Stimulated activated CD8-positive, alpha-beta memory T cell treated with anti-CD3 and anti-CD28 coated beads, Interleukin-4, amount 100 ng/mL, for 24 hours (primary cell): Measurements from ENCODE around the gene SRL.
"Not testable (repeated sequence)": the region's sequence is repeated elsewhere in the genome, so short reads cannot be mapped to it uniquely, and the experiment has no call there.

Experiments used
- DNase-seq: peaks from one replicate; pipeline ENCODE4 v3.0.0-alpha.2; 2020; ENCODE audit warnings: low read depth

The SRL gene

GRCh38 chr16:4159726-4160125 is 82.2 kb downstream of the SRL start:
- no peak for DNase-seq

- DNase-seq = no peak
Measured at GRCh38 chr16:4158143-4159093, 83.5 kb downstream of the SRL start.

GRCh38 chr16:4157376-4157825 is 84.5 kb downstream of the SRL start:
- DNase-seq = no peak

- DNase-seq = not testable (repeated sequence)
Measured at GRCh38 chr16:4156503-4156902, 85.4 kb downstream of the SRL start.

GRCh38 chr16:4153364-4153763 is 88.5 kb downstream of the SRL start:
- DNase-seq = not testable (repeated sequence)

GRCh38 chr16:4152267-4152666 is 89.6 kb downstream of the SRL start:
- no peak for DNase-seq

GRCh38 chr16:4147236-4147635 is 94.6 kb downstream of the SRL start:
- no peak for DNase-seq

- DNase-seq = no peak
Measured at GRCh38 chr16:4142268-4142667, 99.6 kb downstream of the SRL start.

GRCh38 chr16:4141604-4142003 is 100.3 kb downstream of the SRL start:
- DNase-seq = no peak

GRCh38 chr16:4140652-4141051 is 101.2 kb downstream of the SRL start:
- no peak for DNase-seq

- DNase-seq = no peak
Measured at GRCh38 chr16:4139968-4140367, 101.9 kb downstream of the SRL start.
